A673 (cell line): ENCODE data around the gene KIAA0319L.

Experiments used
- CTCF ChIP-seq: fragments of 300-800, 200-600 bp; sonication (generic); conservative IDR thresholded peaks from 2 replicates; pipeline ENCODE4 v1.5.1; 2017; ENCODE audit warnings: low read depth, mild to moderate bottlenecking, antibody characterized with exemption, low read length, moderate library complexity, mixed read lengths
- EZH2 ChIP-seq: fragments of 200-600 bp; sonication (generic); IDR thresholded peaks from 2 replicates; pipeline ENCODE4 v1.6.1; 2017; ENCODE audit warnings: borderline replicate concordance, low read depth, mild to moderate bottlenecking, mixed read lengths, antibody characterized with exemption, low read length; ENCODE audit not compliant: poor library complexity, severe bottlenecking

- TF ChIP-seq CTCF: no peak
- no peak for TF ChIP-seq EZH2
Measured at GRCh38 chr1:35490250-35490649, 67.0 kb downstream of the KIAA0319L start.
